ENCODE measurements around the gene GLRA1. TPM values are rescaled to one million over a fixed set of nuclear protein-coding genes. Genes with fewer than 3 reads are reported as not detected.

Gene GLRA1
- total RNA-seq, 1 donor from 2014 or later = not detected

GRCh38 chr5:151913425-151913824 is 11.2 kb downstream of the GLRA1 start:
- Histone ChIP-seq H3K4me3 (ENCODE audit: low read depth, low read length) (no peak overlapping the region), H3K36me3 (ENCODE audit: control insufficient read depth, insufficient read depth, low read length) (no peaks in the 10 kb centered on the region), H3K27me3 (ENCODE audit: control insufficient read depth, insufficient read depth, low read length) (no peaks in the 10 kb centered on the region)
- FAIRE-seq (peak; percentile 55), DNase-seq (ENCODE audit: low read depth) (no peak)
- TF ChIP-seq CTCF (IDR thresholded peaks at IDR 0.05; ENCODE audit: insufficient read depth, low read length, severe bottlenecking) = no peak

- no peak for TF ChIP-seq CTCF (IDR thresholded peaks at IDR 0.05; ENCODE audit: insufficient read depth, low read length, severe bottlenecking)
- FAIRE-seq (no peak), DNase-seq (ENCODE audit: low read depth) (no peak)
- H3K36me3 ChIP-seq (ENCODE audit: control insufficient read depth, insufficient read depth, low read length) = no peaks in the 10 kb centered on the region
- no peak overlapping the region for H3K4me3 ChIP-seq (ENCODE audit: low read depth, low read length)
- no peaks in the 10 kb centered on the region for H3K27me3 ChIP-seq (ENCODE audit: control insufficient read depth, insufficient read depth, low read length)
Measured at GRCh38 chr5:151912360-151912759, 12.3 kb downstream of the GLRA1 start.

GRCh38 chr5:151911011-151911410 is 13.6 kb downstream of the GLRA1 start:
- FAIRE-seq (no peak), DNase-seq (ENCODE audit: low read depth) (peak; percentile 36)
- H3K36me3 ChIP-seq (ENCODE audit: control insufficient read depth, insufficient read depth, low read length) = no peaks in the 10 kb centered on the region
- no peaks in the 10 kb centered on the region for H3K27me3 ChIP-seq (ENCODE audit: control insufficient read depth, insufficient read depth, low read length)
- H3K4me3 ChIP-seq (ENCODE audit: low read depth, low read length) = no peak overlapping the region
- TF ChIP-seq CTCF (IDR thresholded peaks at IDR 0.05; ENCODE audit: insufficient read depth, low read length, severe bottlenecking) = no peak

GRCh38 chr5:151909628-151910027 is 15.0 kb downstream of the GLRA1 start:
- DNase-seq (ENCODE audit: low read depth) = no peak
- no peak for FAIRE-seq
- TF ChIP-seq CTCF (IDR thresholded peaks at IDR 0.05; ENCODE audit: insufficient read depth, low read length, severe bottlenecking) = no peak
- no peaks in the 10 kb centered on the region for H3K36me3 ChIP-seq (ENCODE audit: control insufficient read depth, insufficient read depth, low read length)
- no peak overlapping the region for H3K4me3 ChIP-seq (ENCODE audit: low read depth, low read length)
- no peaks in the 10 kb centered on the region for H3K27me3 ChIP-seq (ENCODE audit: control insufficient read depth, insufficient read depth, low read length)

GRCh38 chr5:151906246-151906645 is 18.4 kb downstream of the GLRA1 start:
- DNase-seq (ENCODE audit: low read depth) = peak; percentile 26
- no peak for FAIRE-seq

More at GRCh38 chr5:151906246-151906645, 18.4 kb downstream of the GLRA1 start:
- no peaks in the 10 kb centered on the region for H3K36me3 ChIP-seq (ENCODE audit: control insufficient read depth, insufficient read depth, low read length)
- H3K4me3 ChIP-seq (ENCODE audit: low read depth, low read length) = no peak overlapping the region
- no peaks in the 10 kb centered on the region for H3K27me3 ChIP-seq (ENCODE audit: control insufficient read depth, insufficient read depth, low read length)
- no peak for TF ChIP-seq CTCF (IDR thresholded peaks at IDR 0.05; ENCODE audit: insufficient read depth, low read length, severe bottlenecking)
